Testis (tissue), 2 donors: ENCODE results near the gene DLG2.

Experiments used
- POLR2A ChIP-seq: fragments of 450-650 bp; IDR thresholded peaks from one replicate; pipeline ENCODE4 v1.6.1; 2017; ENCODE audit warnings: antibody characterized with exemption, mild to moderate bottlenecking, moderate library complexity
- TF ChIP-seq, protein P1 (sequence below), 3 experiments: fragments of 450-650 bp in 2 of 3; fragments of 200-600 bp in 1 of 3; sonication (generic) in 1 of 3; IDR thresholded peaks; one replicate each; pipeline ENCODE4 v1.5.1; 2016 to 2019; ENCODE audit warnings: antibody characterized with exemption in 3 of 3, mild to moderate bottlenecking in 2 of 3, moderate library complexity in 1 of 3

DNA sequence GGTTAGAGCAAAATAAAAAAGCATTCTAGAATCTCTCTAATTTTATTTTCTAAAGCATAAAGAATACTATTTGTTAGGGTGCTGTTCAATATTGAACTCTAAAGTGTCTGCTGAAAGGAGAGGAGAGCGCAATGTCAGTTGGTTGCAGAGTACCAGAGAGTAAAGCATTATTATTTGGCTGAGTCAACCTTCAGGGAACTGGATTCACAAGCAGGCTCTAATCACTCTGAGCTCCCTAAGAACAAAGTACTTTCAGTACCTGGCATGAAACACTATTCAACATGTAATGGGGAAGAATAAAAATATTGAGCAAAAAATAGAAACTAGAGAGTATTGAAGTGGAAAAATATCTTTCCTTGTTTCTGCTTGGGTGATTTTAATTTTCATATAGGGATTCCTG is 1380.0 kb downstream of the DLG2 start:
- no peak for TF ChIP-seq POLR2A
- TF ChIP-seq, protein P1, sequence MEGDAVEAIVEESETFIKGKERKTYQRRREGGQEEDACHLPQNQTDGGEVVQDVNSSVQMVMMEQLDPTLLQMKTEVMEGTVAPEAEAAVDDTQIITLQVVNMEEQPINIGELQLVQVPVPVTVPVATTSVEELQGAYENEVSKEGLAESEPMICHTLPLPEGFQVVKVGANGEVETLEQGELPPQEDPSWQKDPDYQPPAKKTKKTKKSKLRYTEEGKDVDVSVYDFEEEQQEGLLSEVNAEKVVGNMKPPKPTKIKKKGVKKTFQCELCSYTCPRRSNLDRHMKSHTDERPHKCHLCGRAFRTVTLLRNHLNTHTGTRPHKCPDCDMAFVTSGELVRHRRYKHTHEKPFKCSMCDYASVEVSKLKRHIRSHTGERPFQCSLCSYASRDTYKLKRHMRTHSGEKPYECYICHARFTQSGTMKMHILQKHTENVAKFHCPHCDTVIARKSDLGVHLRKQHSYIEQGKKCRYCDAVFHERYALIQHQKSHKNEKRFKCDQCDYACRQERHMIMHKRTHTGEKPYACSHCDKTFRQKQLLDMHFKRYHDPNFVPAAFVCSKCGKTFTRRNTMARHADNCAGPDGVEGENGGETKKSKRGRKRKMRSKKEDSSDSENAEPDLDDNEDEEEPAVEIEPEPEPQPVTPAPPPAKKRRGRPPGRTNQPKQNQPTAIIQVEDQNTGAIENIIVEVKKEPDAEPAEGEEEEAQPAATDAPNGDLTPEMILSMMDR (IDR thresholded peaks at IDR 0.05) = no peak
